VCaP (cell line): ENCODE data around the gene TCAP.

Experiments
- H3K27ac ChIP-seq: fragments of 450-650 bp; 2 replicates; pipeline ENCODE4 v1.5.1; 2017
- TF ChIP-seq, protein P1 (sequence below): fragments of 450-650 bp; conservative IDR thresholded peaks from 2 replicates; pipeline ENCODE4 v1.5.1; 2017; ENCODE audit warnings: mild to moderate bottlenecking, moderate library complexity

TCAP gene

DNA sequence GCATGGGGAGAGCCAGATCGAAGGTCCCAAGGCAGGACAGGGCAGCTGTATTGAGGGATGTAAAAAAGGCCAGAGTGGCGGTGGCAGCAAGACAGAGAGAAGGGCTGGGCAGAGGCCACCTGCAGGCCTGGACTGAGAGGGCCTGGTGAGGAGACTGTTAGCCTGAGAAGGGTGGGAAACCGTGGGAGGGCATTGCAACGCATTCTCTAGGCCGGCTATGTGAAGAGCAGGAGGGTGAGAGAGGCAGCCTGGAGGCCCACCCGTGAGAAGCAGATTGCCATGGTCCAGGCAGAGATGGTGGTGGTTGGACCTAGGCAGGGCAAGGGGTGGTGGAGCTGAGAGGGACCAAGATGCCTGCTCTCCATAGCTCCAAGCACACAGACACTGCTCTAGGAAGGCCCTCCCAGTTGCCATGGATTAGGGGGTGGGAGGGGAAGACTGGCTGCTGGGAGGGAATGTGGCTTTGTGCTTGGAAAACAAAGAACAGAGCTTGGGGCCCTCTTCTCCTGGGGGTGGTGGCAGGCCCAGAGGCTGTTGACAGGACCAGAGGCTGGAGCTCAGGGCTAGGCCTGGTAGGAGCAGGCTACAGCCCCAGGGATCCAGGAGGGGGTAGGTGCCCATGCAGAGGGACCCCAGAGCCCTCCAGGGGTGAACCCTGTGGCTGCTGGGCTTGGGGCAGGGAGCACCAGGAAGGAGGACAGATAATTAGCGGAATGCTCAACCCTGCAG is 12.4 kb upstream of the TCAP start:
- peak overlapping the region; percentile 96 for H3K27ac ChIP-seq
- TF ChIP-seq, protein P1, sequence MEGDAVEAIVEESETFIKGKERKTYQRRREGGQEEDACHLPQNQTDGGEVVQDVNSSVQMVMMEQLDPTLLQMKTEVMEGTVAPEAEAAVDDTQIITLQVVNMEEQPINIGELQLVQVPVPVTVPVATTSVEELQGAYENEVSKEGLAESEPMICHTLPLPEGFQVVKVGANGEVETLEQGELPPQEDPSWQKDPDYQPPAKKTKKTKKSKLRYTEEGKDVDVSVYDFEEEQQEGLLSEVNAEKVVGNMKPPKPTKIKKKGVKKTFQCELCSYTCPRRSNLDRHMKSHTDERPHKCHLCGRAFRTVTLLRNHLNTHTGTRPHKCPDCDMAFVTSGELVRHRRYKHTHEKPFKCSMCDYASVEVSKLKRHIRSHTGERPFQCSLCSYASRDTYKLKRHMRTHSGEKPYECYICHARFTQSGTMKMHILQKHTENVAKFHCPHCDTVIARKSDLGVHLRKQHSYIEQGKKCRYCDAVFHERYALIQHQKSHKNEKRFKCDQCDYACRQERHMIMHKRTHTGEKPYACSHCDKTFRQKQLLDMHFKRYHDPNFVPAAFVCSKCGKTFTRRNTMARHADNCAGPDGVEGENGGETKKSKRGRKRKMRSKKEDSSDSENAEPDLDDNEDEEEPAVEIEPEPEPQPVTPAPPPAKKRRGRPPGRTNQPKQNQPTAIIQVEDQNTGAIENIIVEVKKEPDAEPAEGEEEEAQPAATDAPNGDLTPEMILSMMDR: no peak

DNA sequence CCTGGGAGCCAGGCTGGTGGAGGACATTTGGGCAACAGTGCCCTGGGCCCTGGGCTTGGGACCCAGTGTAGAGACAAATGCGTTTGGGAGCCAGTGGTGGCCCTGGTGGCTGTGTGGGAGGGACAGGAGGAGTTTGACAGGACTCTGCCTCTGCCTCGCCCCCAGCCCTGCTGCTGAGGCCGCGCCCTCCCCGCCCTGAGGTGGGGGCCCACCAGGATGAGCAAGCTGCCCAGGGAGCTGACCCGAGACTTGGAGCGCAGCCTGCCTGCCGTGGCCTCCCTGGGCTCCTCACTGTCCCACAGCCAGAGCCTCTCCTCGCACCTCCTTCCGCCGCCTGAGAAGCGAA is 11.9 kb upstream of the TCAP start:
- TF ChIP-seq, protein P1: no peak

DNA sequence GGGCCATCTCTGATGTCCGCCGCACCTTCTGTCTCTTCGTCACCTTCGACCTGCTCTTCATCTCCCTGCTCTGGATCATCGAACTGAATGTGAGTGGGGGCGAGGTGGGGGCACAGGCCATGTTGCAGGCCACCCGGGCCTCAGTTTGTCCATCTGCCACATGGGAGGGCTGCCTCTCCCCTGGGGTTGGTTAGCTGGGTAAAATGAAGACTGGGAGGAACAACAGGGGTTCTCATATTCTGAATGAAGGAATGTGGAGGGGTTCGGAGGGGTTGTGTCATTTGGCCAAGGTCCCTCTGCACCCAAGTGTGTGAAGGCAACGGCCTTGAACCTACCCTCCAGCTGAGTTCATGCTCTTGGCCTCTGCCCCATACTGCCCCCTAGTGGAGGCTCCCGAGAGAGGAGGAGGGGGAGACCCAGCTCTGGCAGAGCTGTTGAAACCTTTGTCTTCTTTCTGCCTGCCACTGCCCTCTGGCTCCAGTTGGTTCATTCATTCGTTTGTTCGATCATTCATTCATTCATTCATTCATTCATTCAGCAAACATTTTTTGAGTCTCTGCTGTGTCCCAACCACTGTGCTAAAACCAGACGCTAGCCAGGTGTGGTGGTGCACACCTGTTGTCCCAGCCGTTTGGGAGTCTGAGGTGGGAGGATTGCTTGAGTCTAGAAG is 11.4 kb upstream of the TCAP start:
- peak overlapping the region; percentile 96; the same call in 1 of the 2 replicates for H3K27ac ChIP-seq
- TF ChIP-seq, protein P1: peak; percentile 72

More for the DNA sequence above, 11.9 kb upstream of the TCAP start:
- H3K27ac ChIP-seq: peak overlapping the region; percentile 96

DNA sequence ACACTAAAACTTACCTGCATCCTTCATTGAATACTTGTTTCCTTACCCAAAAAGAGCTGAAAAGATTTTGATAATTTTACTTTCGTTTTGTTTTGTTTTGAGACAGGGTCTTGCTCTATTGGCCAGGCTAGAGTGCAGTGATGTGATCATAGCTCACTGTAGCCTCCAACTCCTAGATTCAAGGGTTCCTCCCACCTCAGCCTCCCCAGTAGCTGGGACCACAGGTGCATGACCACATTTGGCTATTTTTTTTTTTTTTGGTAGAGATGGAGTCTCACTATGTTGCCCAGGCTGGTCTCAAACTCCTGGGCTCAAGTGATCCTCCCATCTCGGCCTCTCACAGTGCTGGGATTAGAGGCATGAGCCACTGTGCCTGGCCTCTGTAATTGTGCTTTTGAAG is 10.0 kb upstream of the TCAP start:
- no peak overlapping the region for H3K27ac ChIP-seq
- TF ChIP-seq, protein P1: no peak

DNA sequence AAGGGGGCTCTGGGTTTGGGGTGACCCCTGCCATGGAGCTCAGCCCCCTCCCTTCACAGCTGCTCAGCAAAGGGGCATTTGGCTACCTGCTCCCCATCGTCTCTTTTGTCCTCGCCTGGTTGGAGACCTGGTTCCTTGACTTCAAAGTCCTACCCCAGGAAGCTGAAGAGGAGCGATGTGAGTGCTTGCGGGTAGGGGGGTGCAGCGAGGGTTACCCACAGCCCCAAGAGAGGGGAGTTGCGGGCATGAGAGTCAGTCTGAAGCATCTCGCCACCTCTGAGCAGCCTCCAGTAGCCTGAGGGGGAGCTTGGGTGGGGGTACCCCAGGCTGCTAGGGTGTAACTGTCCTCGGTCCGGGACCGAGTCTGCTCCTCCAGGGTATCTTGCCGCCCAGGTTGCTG is 6.8 kb upstream of the TCAP start:
- TF ChIP-seq, protein P1: no peak
- H3K27ac ChIP-seq: no peak overlapping the region

DNA sequence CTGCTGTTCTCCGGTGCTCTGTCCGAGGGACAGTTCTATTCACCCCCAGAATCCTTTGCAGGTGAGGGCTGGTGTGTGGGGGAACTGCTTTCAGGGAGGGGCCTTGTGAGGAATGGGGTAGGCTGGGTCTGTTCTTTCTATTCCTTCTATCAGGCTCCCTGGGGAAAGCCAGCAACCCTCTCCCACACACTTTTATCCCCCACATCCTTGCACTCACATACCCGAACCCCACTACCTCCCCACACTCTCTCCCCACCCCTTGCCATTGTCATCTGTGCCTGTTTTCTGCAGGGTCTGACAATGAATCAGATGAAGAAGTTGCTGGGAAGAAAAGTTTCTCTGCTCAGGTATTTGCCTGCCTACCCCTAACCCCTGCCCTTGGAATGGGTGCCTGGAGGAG is 6.4 kb upstream of the TCAP start:
- TF ChIP-seq, protein P1: no peak
- no peak overlapping the region for H3K27ac ChIP-seq

DNA sequence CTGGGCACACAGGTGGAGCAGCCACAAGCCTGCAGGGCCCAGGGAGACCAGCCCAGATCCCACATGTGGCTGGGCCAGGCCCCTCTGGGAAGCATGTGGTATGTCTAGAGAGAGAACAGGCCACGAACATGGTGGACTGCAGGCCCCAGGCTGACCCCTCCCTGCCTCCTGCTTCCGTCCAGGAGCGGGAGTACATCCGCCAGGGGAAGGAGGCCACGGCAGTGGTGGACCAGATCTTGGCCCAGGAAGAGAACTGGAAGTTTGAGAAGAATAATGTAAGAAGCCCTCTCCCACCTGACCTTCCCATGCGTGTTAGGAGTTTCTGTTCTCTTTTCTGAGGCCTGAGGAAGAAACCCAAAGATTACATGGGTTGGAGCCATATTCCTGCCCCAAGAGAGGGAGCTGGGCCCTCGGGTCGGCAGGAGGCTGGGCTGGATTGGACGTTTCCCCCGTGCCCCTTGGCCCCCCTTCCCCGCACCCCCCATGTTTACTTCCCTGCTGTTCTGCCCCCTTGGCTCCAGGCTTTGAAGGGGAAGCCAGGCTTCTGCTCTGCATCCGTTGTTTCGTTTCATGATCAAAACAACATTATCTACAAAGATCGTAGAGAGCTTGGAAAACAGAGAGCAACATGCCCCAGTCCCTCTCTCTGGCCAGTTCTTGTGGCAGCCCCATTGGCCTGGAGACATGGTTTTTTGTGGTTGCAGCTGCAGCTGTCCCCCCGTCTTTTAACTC is 5.7 kb upstream of the TCAP start:
- TF ChIP-seq, protein P1: no peak
- no peak overlapping the region for H3K27ac ChIP-seq
